ENCODE data around the gene TMEM219.

DNA sequence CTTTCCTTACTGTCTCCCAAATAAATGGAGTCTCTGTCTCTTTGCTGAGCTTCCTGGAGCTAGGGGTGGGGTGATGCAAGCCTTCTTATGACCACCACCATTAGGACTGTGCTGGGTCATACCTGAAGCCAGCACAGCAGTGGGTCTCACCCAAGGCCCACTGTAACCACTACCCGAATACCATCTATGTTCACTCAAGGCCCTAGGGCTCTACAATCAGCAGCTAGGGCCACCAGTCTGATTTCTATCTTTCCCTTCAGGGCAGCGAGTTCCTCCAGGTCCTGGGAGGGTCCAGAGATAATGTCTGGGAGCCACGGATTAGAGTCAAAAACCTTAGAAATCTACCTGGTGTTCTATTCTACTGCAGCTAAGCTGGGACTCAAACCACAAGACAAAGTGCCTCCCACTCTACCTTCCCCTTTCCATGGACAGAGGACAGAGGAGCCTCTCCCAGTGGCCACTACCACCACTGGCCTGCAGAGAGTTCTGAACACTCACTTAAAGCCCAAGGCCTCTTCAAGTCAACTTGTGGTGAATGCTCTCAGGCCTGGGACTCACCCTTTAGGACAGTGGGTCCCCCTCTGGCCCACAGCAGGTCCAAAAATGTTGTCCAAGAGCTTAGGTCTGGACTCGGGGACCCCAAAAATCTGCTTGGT is 10.9 kb upstream of the TMEM219 start:
- TF ChIP-seq, protein P1, sequence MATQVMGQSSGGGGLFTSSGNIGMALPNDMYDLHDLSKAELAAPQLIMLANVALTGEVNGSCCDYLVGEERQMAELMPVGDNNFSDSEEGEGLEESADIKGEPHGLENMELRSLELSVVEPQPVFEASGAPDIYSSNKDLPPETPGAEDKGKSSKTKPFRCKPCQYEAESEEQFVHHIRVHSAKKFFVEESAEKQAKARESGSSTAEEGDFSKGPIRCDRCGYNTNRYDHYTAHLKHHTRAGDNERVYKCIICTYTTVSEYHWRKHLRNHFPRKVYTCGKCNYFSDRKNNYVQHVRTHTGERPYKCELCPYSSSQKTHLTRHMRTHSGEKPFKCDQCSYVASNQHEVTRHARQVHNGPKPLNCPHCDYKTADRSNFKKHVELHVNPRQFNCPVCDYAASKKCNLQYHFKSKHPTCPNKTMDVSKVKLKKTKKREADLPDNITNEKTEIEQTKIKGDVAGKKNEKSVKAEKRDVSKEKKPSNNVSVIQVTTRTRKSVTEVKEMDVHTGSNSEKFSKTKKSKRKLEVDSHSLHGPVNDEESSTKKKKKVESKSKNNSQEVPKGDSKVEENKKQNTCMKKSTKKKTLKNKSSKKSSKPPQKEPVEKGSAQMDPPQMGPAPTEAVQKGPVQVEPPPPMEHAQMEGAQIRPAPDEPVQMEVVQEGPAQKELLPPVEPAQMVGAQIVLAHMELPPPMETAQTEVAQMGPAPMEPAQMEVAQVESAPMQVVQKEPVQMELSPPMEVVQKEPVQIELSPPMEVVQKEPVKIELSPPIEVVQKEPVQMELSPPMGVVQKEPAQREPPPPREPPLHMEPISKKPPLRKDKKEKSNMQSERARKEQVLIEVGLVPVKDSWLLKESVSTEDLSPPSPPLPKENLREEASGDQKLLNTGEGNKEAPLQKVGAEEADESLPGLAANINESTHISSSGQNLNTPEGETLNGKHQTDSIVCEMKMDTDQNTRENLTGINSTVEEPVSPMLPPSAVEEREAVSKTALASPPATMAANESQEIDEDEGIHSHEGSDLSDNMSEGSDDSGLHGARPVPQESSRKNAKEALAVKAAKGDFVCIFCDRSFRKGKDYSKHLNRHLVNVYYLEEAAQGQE (IDR thresholded peaks at IDR 0.05; ENCODE audit: insufficient replicate concordance, low read depth), result no peak
- TF ChIP-seq, protein P2, sequence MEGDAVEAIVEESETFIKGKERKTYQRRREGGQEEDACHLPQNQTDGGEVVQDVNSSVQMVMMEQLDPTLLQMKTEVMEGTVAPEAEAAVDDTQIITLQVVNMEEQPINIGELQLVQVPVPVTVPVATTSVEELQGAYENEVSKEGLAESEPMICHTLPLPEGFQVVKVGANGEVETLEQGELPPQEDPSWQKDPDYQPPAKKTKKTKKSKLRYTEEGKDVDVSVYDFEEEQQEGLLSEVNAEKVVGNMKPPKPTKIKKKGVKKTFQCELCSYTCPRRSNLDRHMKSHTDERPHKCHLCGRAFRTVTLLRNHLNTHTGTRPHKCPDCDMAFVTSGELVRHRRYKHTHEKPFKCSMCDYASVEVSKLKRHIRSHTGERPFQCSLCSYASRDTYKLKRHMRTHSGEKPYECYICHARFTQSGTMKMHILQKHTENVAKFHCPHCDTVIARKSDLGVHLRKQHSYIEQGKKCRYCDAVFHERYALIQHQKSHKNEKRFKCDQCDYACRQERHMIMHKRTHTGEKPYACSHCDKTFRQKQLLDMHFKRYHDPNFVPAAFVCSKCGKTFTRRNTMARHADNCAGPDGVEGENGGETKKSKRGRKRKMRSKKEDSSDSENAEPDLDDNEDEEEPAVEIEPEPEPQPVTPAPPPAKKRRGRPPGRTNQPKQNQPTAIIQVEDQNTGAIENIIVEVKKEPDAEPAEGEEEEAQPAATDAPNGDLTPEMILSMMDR (IDR thresholded peaks at IDR 0.05; ENCODE audit: insufficient read depth, low read length), result no peak
- TF ChIP-seq POLR2AphosphoS5 (IDR thresholded peaks at IDR 0.05; ENCODE audit: low read depth), result no peak
- TF ChIP-seq GABPA (IDR thresholded peaks at IDR 0.05; ENCODE audit: low read depth), result no peak
